RWPE2 (cell line): ENCODE measurements around the gene MYO7A.

Experiments
- ATAC-seq: fragments of 200-7000 bp; cut with Tn5 transposase; 3 replicates; pipeline ENCODE4 v1.9.1; 2021; ENCODE audit warnings: low read depth
- DNase-seq: peaks from one replicate; pipeline ENCODE4 v3.0.0-alpha.2; 2020; ENCODE audit warnings: low spot score
- H3K27ac ChIP-seq: fragments of 450-650 bp; 2 replicates; pipeline ENCODE4 v1.5.1; 2017; ENCODE audit warnings: mild to moderate bottlenecking; ENCODE audit not compliant: poor library complexity, severe bottlenecking
- H3K27me3 ChIP-seq: fragments of 250-450 bp; sonication (Bioruptor Pico); 2 replicates; pipeline ENCODE4 v1.5.1; 2021; ENCODE audit warnings: mild to moderate bottlenecking, moderate library complexity; ENCODE audit not compliant: insufficient read depth, poor library complexity, severe bottlenecking
- H3K36me3 ChIP-seq: fragments of 250-450 bp; sonication (Bioruptor Pico); 2 replicates; pipeline ENCODE4 v1.5.1; 2020; ENCODE audit warnings: low read depth, mild to moderate bottlenecking, moderate library complexity
- H3K4me1 ChIP-seq: fragments of 250-450 bp; sonication (Bioruptor Pico); 2 replicates; pipeline ENCODE4 v1.5.1; 2021; ENCODE audit warnings: mild to moderate bottlenecking, moderate library complexity; ENCODE audit not compliant: insufficient read depth, poor library complexity, severe bottlenecking
- H3K4me3 ChIP-seq: fragments of 250-450 bp; sonication (Bioruptor Pico); 2 replicates; pipeline ENCODE4 v1.5.1; 2021; ENCODE audit warnings: mild to moderate bottlenecking, moderate library complexity; ENCODE audit not compliant: severe bottlenecking
- H3K9me3 ChIP-seq: fragments of 250-450 bp; sonication (Bioruptor Pico); 2 replicates; pipeline ENCODE4 v1.5.1; 2021; ENCODE audit warnings: mild to moderate bottlenecking, moderate library complexity; ENCODE audit not compliant: severe bottlenecking
- CTCF ChIP-seq: fragments of 450-650 bp; IDR thresholded peaks from one replicate; pipeline ENCODE4 v1.5.1; 2017; ENCODE audit warnings: mild to moderate bottlenecking, moderate library complexity; ENCODE audit not compliant: poor library complexity, severe bottlenecking

Gene MYO7A

GRCh38 chr11:77236901-77237300, 108.9 kb downstream of the MYO7A start:
- no peak overlapping the region for H3K27ac ChIP-seq
- ATAC-seq (no peak), DNase-seq (no peak)
- H3K36me3 ChIP-seq: no peaks in the 10 kb centered on the region
- H3K27me3 ChIP-seq: no peaks in the 10 kb centered on the region
- no peaks in the 10 kb centered on the region for H3K4me1 ChIP-seq
- no peaks in the 10 kb centered on the region for H3K9me3 ChIP-seq
- TF ChIP-seq CTCF: no peak
- no peak overlapping the region for H3K4me3 ChIP-seq

- H3K4me1 ChIP-seq: peaks cover 18% of the 10 kb centered on the region
- H3K9me3 ChIP-seq: no peaks in the 10 kb centered on the region
- no peak overlapping the region for H3K4me3 ChIP-seq
- no peak for TF ChIP-seq CTCF
- DNase-seq: no peak
- H3K27me3 ChIP-seq: no peaks in the 10 kb centered on the region
- no peaks in the 10 kb centered on the region for H3K36me3 ChIP-seq
- peak overlapping the region; percentile 80 for H3K27ac ChIP-seq
- peak; percentile 85 for ATAC-seq
Measured at GRCh38 chr11:77244277-77245027, 116.4 kb downstream of the MYO7A start.

- TF ChIP-seq CTCF: no peak
- Histone ChIP-seq H3K4me1 (peaks cover 25% of the 10 kb centered on the region), H3K9me3 (no peaks in the 10 kb centered on the region), H3K4me3 (no peak overlapping the region), H3K36me3 (no peaks in the 10 kb centered on the region), H3K27ac (peak overlapping the region; percentile 81), H3K27me3 (no peaks in the 10 kb centered on the region)
- DNase-seq (no peak), ATAC-seq (peak; percentile 44; the same call in 2 of the 3 replicates)
Measured at GRCh38 chr11:77249427-77249826, 121.4 kb downstream of the MYO7A start.

GRCh38 chr11:77250881-77251640, 123.0 kb downstream of the MYO7A start:
- H3K4me1 ChIP-seq: peaks cover 17% of the 10 kb centered on the region
- no peaks in the 10 kb centered on the region for H3K36me3 ChIP-seq
- ATAC-seq (peak; percentile 96), DNase-seq (no peak)
- H3K27me3 ChIP-seq: no peaks in the 10 kb centered on the region
- H3K4me3 ChIP-seq: no peak overlapping the region
- H3K27ac ChIP-seq: peak overlapping the region; percentile 81
- no peak for TF ChIP-seq CTCF
- no peaks in the 10 kb centered on the region for H3K9me3 ChIP-seq
